GM23338 (cell line): Measurements from ENCODE around the gene GRIN2A. TPM values are rescaled to one million over a fixed set of nuclear protein-coding genes. Genes with fewer than 3 reads are reported as not detected.

Experiments used
- ATAC-seq: fragments of 200-7000 bp; cut with Tn5 transposase; 3 replicates; pipeline ENCODE4 v1.9.1; 2020
- DNase-seq: peaks from one replicate; pipeline ENCODE4 v3.0.0-alpha.2; 2015; ENCODE audit warnings: low spot score
- H2AFZ ChIP-seq: fragments of 200-600 bp; sonication (generic); 2 replicates; pipeline ENCODE4 v1.8.0; 2016; ENCODE audit warnings: antibody characterized with exemption, mild to moderate bottlenecking, moderate library complexity
- H3F3A ChIP-seq: fragments of 200-600 bp; sonication (generic); replicated peaks from 2 replicates; pipeline ENCODE4 v1.8.0; 2017; ENCODE audit warnings: antibody characterized with exemption, mixed run types, low read depth
- H3K27ac ChIP-seq: fragments of 200-600 bp; sonication (generic); 2 replicates; pipeline ENCODE4 v1.6.1; 2016; ENCODE audit warnings: low read depth
- H3K27me3 ChIP-seq: fragments of 200-600 bp; sonication (generic); 2 replicates; pipeline ENCODE4 v1.8.0; 2016; ENCODE audit warnings: mild to moderate bottlenecking, mixed run types, moderate library complexity; ENCODE audit not compliant: insufficient read depth
- H3K36me3 ChIP-seq: fragments of 200-600 bp; sonication (generic); 2 replicates; pipeline ENCODE4 v1.8.0; 2016; ENCODE audit warnings: mild to moderate bottlenecking; ENCODE audit not compliant: insufficient read depth
- H3K4me1 ChIP-seq: fragments of 200-600 bp; sonication (generic); 2 replicates; pipeline ENCODE4 v1.8.0; 2016; ENCODE audit warnings: mild to moderate bottlenecking, moderate library complexity; ENCODE audit not compliant: insufficient read depth
- H3K4me2 ChIP-seq: fragments of 200-600 bp; sonication (generic); 2 replicates; pipeline ENCODE4 v1.7.1; 2017; ENCODE audit warnings: mixed run types
- H3K4me3 ChIP-seq: fragments of 200-600 bp; sonication (generic); 2 replicates; pipeline ENCODE4 v1.6.1; 2016; ENCODE audit warnings: mixed run types
- H3K79me2 ChIP-seq: fragments of 200-600 bp; sonication (generic); replicated peaks from 2 replicates; pipeline ENCODE4 v1.8.0; 2017; ENCODE audit warnings: mild to moderate bottlenecking; ENCODE audit not compliant: insufficient read depth
- H3K9me2 ChIP-seq: fragments of 200-600 bp; sonication (generic); 2 replicates; pipeline ENCODE4 v1.8.0; 2017; ENCODE audit not compliant: insufficient read depth
- H4K20me1 ChIP-seq: fragments of 200-600 bp; sonication (generic); replicated peaks from 2 replicates; pipeline ENCODE4 v1.8.0; 2017; ENCODE audit warnings: mild to moderate bottlenecking; ENCODE audit not compliant: insufficient read depth
- H3K27ac Mint-ChIP-seq: 2 replicates; pipeline ENCODE4 v1.8.0; 2020; ENCODE audit warnings: inconsistent platforms, mild to moderate bottlenecking, moderate library complexity, mixed read lengths
- H3K27me3 Mint-ChIP-seq: 3 replicates; pipeline ENCODE4 v1.8.0; 2022; ENCODE audit warnings: low read depth, mild to moderate bottlenecking, moderate library complexity, mixed read lengths, inconsistent platforms; ENCODE audit not compliant: insufficient read depth, poor library complexity
- H3K36me3 Mint-ChIP-seq: 3 replicates; pipeline ENCODE4 v1.8.0; 2021; ENCODE audit warnings: low read depth, mild to moderate bottlenecking, inconsistent platforms, moderate library complexity, mixed read lengths
- H3K4me1 Mint-ChIP-seq: 3 replicates; pipeline ENCODE4 v1.8.0; 2020; ENCODE audit warnings: mild to moderate bottlenecking, inconsistent platforms, mixed read lengths
- H3K4me3 Mint-ChIP-seq: 3 replicates; pipeline ENCODE4 v1.8.0; 2021; ENCODE audit warnings: moderate library complexity, mild to moderate bottlenecking, inconsistent platforms, mixed read lengths
- H3K9me3 Mint-ChIP-seq: 3 replicates; pipeline ENCODE4 v1.8.0; 2020; ENCODE audit warnings: moderate library complexity, mild to moderate bottlenecking, inconsistent platforms, mixed read lengths
- CREB1 ChIP-seq: fragments of 250-450 bp; sonication (Bioruptor Pico); IDR thresholded peaks from 2 replicates; pipeline ENCODE4 v1.5.0; 2020; ENCODE audit warnings: low read depth, mild to moderate bottlenecking, moderate library complexity
- CTCF ChIP-seq, 2 experiments: fragments of 200-600 bp in 1 of 2; sonication (generic) in 1 of 2; conservative IDR thresholded peaks; 2 replicates each; pipeline versions ENCODE4 v1.5.1 to v1.6.1; 2016 to 2017; ENCODE audit warnings: antibody characterized with exemption in 2 of 2, low read depth in 2 of 2, mild to moderate bottlenecking in 2 of 2, moderate library complexity in 1 of 2
- EZH2 ChIP-seq: fragments of 200-600 bp; sonication (generic); IDR thresholded peaks from one replicate; pipeline ENCODE4 v1.8.0; 2017; ENCODE audit warnings: antibody characterized with exemption, mild to moderate bottlenecking, low read depth; ENCODE audit not compliant: unreplicated experiment
- EZH2phosphoT487 ChIP-seq: fragments of 200-600 bp; sonication (generic); IDR thresholded peaks from one replicate; pipeline ENCODE4 v1.8.1; 2018; ENCODE audit warnings: antibody characterized with exemption; ENCODE audit not compliant: unreplicated experiment
- JUNB ChIP-seq: IDR thresholded peaks from one replicate; pipeline ENCODE4 v1.6.1; 2016; ENCODE audit warnings: antibody characterized with exemption; ENCODE audit not compliant: unreplicated experiment
- NANOG ChIP-seq: IDR thresholded peaks from 2 replicates; pipeline ENCODE4 v1.6.1; 2016; ENCODE audit warnings: antibody characterized with exemption, borderline replicate concordance
- POLR2AphosphoS5 ChIP-seq: IDR thresholded peaks from 2 replicates; pipeline ENCODE4 v1.6.1; 2016; ENCODE audit warnings: antibody characterized with exemption, low read depth
- STAT1 ChIP-seq: IDR thresholded peaks from one replicate; pipeline ENCODE4 v1.6.1; 2016; ENCODE audit warnings: antibody characterized with exemption; ENCODE audit not compliant: unreplicated experiment
- ZNF114 ChIP-seq: fragments of 250-450 bp; sonication (Bioruptor Pico); IDR thresholded peaks from 2 replicates; pipeline ENCODE4 v1.5.0; 2020; ENCODE audit warnings: mild to moderate bottlenecking, moderate library complexity
- ZNF331 ChIP-seq: fragments of 250-450 bp; sonication (Bioruptor Pico); IDR thresholded peaks from 2 replicates; pipeline ENCODE4 v1.5.0; 2020; ENCODE audit warnings: low read depth, mild to moderate bottlenecking, moderate library complexity
- ZNF462 ChIP-seq: fragments of 250-450 bp; sonication (Bioruptor Pico); IDR thresholded peaks from 2 replicates; pipeline ENCODE4 v1.5.0; 2020; ENCODE audit warnings: mild to moderate bottlenecking, moderate library complexity
- polyA plus RNA-seq: library from polyadenylated mRNA; unstranded; fragments of >200 nt; fragmentation: Nextera tagmentation; extraction: Ambion mirVana; gene quantifications from 2 replicates; pipeline ENCODE4 v1.2.1, GENCODE V29; 2016
- total RNA-seq: library from RNA; depleted of rRNA; stranded (reverse); fragments of >200 nt; shearing (Covaris generic); gene quantifications from 2 replicates; pipeline ENCODE4 v1.2.3, GENCODE V29; 2014
- TF ChIP-seq, protein P1 (sequence below): IDR thresholded peaks from one replicate; pipeline ENCODE4 v1.6.1; 2018; ENCODE audit warnings: antibody characterized with exemption; ENCODE audit not compliant: unreplicated experiment
- TF ChIP-seq, protein P2 (sequence below): IDR thresholded peaks from 2 replicates; pipeline ENCODE4 v1.6.1; 2016; ENCODE audit warnings: antibody characterized with exemption

GRIN2A gene
- total and polyA plus RNA-seq, 2 experiments from 2014 or later = 0.89 to 5.1 TPM

DNA sequence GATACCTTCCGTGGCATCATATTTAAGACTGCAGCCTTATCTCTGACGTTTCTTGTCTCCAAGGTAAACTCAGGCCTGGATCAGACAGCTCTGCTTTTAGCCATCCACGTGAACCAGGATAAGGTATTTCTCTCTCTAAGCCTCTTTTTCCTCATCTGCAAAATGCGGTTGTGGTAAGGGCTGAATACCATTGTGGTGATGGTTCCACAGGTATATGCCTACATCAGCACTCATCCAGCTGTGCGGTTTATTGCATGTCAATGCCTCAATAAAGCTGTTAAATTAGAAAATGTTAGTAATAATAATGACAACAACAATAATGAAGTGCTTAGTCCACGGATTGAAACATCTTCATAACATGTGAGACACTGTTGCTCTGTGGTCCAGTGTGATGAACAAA, 104.4 kb downstream of the GRIN2A start:
- Mint-ChIP-seq H3K4me3 (no peak overlapping the region), H3K27ac (no peak overlapping the region), H3K36me3 (peaks cover 2% of the 10 kb centered on the region; the same call in 1 of the 3 replicates), H3K9me3 (no peaks in the 10 kb centered on the region; the same call in 2 of the 3 replicates), H3K4me1 (peaks cover 8% of the 10 kb centered on the region), H3K27me3 (peaks cover 4% of the 10 kb centered on the region)
- H4K20me1 ChIP-seq = no peaks in the 10 kb centered on the region
- no peak overlapping the region for H2AFZ ChIP-seq
- H3F3A ChIP-seq = no peaks in the 10 kb centered on the region
- TF ChIP-seq EZH2 (no peak), ZNF462 (CRISPR knock-in tag) (no peak), NANOG (no peak), ZNF114 (CRISPR knock-in tag) (no peak), ZNF331 (CRISPR knock-in tag) (no peak), CTCF (conservative IDR thresholded peaks at IDR 0.05; ENCODE audit: low read depth in 2 of 2) (no peak), CREB1 (CRISPR knock-in tag) (no peak), STAT1 (no peak), EZH2phosphoT487 (no peak), POLR2AphosphoS5 (no peak), JUNB (no peak)
- TF ChIP-seq, protein P1, sequence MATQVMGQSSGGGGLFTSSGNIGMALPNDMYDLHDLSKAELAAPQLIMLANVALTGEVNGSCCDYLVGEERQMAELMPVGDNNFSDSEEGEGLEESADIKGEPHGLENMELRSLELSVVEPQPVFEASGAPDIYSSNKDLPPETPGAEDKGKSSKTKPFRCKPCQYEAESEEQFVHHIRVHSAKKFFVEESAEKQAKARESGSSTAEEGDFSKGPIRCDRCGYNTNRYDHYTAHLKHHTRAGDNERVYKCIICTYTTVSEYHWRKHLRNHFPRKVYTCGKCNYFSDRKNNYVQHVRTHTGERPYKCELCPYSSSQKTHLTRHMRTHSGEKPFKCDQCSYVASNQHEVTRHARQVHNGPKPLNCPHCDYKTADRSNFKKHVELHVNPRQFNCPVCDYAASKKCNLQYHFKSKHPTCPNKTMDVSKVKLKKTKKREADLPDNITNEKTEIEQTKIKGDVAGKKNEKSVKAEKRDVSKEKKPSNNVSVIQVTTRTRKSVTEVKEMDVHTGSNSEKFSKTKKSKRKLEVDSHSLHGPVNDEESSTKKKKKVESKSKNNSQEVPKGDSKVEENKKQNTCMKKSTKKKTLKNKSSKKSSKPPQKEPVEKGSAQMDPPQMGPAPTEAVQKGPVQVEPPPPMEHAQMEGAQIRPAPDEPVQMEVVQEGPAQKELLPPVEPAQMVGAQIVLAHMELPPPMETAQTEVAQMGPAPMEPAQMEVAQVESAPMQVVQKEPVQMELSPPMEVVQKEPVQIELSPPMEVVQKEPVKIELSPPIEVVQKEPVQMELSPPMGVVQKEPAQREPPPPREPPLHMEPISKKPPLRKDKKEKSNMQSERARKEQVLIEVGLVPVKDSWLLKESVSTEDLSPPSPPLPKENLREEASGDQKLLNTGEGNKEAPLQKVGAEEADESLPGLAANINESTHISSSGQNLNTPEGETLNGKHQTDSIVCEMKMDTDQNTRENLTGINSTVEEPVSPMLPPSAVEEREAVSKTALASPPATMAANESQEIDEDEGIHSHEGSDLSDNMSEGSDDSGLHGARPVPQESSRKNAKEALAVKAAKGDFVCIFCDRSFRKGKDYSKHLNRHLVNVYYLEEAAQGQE = no peak
- TF ChIP-seq, protein P2, sequence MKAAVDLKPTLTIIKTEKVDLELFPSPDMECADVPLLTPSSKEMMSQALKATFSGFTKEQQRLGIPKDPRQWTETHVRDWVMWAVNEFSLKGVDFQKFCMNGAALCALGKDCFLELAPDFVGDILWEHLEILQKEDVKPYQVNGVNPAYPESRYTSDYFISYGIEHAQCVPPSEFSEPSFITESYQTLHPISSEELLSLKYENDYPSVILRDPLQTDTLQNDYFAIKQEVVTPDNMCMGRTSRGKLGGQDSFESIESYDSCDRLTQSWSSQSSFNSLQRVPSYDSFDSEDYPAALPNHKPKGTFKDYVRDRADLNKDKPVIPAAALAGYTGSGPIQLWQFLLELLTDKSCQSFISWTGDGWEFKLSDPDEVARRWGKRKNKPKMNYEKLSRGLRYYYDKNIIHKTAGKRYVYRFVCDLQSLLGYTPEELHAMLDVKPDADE = no peak
- no peaks in the 10 kb centered on the region for H3K79me2 ChIP-seq
- H3K4me2 ChIP-seq = no peak overlapping the region
- peaks cover 9% of the 10 kb centered on the region for H3K4me1 ChIP-seq
- ATAC-seq (no peak), DNase-seq (no peak)
- no peak overlapping the region for H3K27ac ChIP-seq
- no peak overlapping the region for H3K4me3 ChIP-seq
- H3K27me3 ChIP-seq = no peaks in the 10 kb centered on the region
- H3K9me2 ChIP-seq = peaks cover 5% of the 10 kb centered on the region; the same call in 1 of the 2 replicates
- H3K36me3 ChIP-seq = no peaks in the 10 kb centered on the region
